Activated CD4-positive, alpha-beta T cell treated with anti-CD3 and anti-CD28 coated beads, Interleukin-2, amount 50 U/mL, for 1 hour (primary cell): ENCODE results near the gene CC2D2B.
"Not testable (repeated sequence)": the region's sequence is repeated elsewhere in the genome, so short reads cannot be mapped to it uniquely, and the experiment has no call there.

Source experiments
- DNase-seq: peaks from one replicate; pipeline ENCODE4 v3.0.0-alpha.2; 2020

CC2D2B gene

DNA sequence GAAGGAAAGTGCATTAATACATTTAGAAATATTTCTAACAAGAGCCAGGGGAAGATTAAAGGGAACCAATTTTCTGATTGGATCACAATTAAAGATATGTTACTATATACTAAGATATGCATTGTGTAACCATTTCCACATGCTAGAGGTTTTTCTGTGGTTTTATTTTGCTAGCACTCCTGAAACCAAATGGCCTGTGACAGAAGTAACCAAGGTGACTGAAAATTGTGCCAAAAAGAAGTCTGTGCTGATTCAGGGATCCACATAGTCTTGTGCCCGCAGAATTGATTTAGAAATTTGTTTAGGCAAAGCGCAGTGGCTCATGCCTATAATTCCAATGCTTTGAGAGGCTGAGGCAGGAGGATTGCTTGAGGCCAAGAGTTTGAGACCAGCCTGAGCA is 1.8 kb downstream of the CC2D2B start:
- no peak for DNase-seq

DNA sequence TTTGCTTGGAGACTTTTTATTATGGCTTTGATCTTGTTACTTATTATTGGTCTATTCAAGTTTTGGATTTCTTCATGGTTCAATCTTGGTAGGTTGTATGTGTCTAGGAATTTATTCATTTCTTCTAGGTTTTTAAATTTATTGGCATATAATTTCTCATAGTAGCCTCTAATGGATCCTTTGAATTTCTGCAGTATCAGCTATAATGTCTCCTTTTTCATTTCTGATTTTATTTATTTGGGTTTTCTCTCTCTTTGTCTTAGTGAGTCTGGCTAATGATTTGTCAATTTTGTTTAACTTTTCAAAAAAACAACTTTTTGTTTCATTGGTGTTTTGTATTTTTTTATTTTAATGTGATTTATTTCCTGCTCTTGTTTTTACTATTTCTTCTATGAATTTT is 8.3 kb downstream of the CC2D2B start:
- DNase-seq = not testable (repeated sequence)

DNA sequence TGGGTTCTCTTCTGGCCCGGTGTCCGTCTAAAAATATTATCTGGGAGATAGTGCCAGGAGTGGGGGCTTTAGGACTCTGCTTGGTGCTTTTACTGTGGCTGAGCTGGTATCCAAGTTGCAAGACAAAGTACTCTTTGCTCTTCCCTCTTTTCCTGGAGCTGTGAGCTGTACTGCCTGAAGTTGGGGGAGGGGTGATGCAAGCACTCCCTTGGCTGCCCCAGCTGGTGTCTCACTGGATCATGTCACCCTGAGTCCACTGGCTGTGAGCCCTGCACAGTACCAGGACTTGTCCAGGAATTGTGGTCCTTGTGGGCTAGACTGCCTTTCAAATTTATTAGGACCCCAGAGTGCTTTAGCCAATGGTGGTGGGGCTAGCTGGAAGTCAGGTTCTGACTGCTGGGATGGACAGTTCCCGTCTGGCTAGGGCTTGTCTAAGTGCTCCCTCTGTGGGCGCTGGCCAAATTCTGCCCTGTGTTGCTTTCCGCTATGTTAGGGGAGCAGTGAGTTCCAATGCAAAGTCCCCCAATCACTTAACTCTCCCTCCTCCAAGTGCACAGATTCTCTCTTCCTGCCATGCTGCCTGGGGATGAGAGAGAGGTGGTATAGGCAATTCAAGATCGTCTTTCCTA is 13.1 kb downstream of the CC2D2B start:
- DNase-seq = no peak

DNA sequence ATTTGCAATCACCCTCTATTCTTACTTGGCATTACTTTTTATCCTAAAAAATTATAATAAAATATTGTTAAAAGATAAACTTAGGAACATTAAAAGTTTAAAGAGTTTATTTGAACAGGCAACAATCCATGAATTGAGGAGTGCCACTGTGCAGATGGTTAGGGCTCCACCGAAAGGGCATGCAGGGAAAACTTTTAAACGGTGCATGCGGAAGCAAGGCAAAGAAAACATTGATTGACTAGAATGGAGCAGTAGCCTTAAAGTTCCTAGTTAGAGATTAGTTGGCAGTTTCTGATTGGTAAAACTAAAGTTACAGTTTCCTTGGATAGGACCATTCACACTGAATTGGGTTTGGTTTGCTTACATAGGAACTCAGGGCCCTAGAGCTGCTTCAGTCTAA is 17.3 kb downstream of the CC2D2B start:
- no peak for DNase-seq

DNA sequence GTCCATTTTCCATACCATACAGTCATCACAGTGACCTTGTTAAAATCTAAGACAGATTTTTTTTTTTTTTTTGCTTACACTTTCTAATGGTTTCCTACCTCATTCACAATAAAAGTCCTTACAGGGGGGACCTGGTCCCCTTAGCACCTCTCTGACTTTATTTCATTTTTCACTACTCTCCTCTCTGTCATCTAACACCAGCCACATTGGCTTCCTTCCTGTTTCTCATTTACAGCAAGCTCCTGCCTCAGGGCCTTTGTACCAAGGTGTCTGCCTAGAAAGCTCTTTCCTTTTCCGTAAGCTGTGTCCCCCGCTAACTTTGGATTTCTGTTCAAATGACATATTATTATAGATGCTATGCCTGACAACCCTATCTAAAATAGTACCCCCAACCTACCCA is 27.7 kb downstream of the CC2D2B start:
- no peak for DNase-seq

DNA sequence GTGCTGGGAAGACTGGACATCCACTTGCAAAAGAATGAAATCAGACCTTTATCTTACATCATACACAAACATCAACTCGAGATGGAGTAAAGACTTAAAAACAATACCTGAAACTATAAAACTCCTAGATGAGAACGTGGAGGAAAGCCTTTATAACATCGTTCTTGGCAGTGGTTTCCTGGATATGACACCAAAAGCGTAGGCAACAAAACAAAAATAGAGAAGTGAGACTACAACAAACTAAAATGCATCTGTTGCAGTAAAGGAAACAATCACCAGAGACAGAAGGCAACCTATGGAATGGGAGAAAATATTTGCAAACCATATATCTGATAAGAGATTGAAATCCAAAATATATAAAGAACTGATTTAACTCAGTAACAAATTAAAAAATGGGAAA is 33.3 kb downstream of the CC2D2B start:
- no peak for DNase-seq

DNA sequence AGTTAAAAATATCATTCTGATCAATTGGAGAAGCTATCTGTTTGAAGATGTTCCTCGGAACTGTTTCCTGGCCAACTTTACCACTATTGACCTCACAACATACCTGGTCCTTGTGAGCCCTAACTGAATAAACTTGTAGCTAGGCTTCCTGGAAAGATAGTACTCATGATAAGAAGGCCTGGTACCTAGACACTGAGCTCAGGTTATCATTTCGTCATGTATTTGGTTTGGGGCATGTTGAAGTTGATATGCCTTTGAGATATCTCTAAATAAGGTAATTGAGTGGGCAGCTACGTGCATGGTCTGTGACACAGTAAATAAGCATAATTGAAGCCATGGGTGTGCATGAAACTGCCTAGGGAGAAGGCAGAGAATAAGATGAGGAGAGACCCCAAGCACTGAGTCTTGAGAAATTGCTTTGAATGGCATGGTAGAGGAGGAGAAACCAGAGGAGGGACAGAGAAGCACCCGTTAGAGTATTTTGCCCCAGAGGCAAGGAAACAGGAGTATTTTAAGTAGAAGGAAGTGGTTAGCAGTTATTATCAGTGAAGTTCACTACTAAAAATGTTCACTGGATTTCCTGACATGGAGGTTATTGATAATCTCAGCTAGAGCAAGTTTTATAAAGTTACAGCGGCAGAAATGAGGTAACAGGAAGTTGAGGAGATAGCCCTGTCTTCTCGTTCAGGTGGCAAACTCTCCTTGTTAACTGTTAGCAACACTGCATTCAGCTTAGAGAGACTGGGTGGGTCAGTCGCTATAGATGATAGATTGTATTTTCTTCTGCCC is 55.6 kb downstream of the CC2D2B start:
- no peak for DNase-seq

DNA sequence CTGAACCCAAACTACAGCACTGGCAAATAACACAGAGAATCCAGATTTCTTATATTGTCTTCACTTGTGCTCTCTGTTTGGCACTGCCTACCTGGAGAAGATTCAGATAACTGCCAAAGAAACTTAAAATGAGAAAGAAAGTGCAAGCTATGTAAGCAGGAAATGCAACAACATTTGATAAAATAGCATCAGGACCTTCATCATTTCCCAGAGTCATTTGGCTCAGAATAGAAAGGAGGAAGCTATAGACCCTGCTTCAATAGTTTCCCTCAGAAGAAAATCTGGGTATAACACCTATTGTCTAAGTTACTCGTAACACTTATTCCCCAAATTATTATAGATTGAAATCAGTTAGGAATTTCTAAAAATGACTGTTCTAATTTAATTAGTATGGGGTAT is 56.2 kb downstream of the CC2D2B start:
- no peak for DNase-seq

DNA sequence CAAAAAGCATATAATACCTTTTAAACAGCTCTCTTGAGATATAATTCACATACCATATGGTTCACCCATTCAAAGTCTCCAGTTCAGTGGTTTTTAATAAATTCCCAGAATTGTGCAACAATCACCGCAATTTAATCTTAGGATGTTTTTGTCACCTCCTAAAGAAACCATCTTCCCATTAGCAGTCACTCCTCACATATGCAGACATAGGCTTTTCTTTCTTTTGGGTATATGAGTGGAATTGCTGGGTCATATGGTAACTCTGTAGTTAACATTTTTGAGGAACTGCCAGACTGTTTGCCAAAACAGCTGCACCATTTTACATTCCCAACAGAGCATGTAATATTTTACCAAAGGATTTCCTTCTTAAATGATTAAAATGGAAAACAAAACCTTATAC is 57.0 kb downstream of the CC2D2B start:
- DNase-seq = no peak

DNA sequence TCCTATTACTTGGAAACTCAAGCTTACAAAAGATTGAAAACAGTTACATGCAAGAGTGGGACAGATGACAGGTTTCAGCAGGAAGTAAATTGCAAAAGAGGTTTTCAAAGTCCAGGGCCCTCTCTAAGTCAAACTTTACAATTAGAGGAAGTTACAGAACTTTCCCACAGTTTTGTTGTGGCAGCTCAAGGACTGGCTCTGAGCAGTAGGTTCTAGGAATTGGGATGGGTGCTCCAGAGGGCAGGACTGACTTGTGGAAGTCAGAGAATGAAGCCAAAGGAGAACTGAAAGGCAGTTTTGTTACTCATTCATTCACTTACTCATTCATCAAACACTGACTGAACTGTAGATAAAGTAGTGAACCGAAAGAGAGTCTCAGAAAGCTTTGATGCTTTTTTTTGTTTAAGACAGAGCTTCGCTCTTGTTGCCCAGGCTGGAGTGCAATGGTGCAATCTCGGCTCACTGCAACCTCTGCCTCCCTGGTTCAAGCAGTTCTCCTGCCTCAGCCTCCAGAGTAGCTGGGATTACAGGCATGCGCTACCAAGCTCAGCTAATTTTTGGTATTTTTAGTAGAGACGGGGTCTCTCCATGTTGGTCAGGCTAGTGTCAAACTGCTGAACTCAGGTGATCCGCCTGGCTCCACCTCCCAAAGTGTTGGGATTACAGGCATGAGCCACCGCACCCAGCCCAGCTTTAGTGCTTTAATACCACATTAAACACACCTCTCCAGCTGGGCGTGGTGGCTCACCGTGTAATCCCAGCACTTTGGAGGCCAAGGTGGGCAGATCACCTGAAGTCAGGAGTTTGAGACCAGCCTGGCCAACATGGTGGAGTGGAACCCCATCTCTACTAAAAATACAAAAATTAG is 68.8 kb downstream of the CC2D2B start:
- no peak for DNase-seq

DNA sequence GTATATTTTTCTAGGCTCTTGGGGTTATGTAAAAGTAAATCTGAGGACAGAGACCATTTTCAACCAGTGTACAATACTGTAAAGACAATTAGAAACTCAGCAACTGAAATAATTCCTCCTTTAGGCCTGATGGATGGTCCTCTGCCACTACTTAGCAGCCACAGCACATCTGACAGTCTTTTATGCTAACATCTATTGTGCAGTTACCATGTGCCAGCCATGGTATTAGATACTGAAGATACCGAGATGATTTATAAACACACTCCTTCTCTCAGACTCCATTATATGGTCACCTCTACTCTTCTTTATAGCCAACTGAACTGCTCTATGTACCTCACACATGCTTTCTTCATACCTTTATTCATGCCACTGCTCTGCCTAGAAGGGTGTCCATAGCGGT is 74.4 kb downstream of the CC2D2B start:
- DNase-seq = no peak

DNA sequence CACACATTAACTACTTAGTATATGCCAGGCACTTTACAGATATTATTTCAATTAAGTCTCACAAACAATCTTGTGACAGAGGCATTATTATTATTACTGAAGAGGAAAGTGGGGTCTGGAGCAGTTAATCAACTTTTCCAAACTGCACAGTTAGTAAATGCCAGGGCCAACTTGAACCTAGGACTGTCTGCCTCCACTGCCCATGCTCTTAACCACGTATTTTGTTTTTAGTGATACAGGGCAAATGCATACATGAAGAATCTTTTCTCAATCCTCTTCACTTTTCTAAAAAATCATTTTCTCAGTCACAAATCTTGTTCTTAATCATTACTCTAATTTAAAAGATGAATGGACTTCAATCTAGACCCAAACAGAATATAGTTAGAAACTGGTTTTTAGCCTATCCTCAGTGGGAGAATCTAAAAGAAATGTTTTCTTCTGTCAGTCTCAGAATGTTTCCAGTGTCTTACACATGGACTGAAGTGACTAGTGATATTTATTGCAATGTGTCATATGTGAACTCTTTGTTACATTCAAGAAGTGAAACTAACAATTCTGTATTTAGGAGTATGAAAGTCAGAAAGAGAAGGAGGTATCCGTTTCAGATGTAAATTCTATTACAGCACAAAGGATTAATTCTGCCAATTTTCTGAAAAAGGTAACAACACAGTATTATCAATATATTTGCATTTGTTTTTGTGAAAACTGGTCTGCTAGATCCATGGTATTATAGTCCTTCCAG is 80.1 kb downstream of the CC2D2B start:
- DNase-seq = no peak

DNA sequence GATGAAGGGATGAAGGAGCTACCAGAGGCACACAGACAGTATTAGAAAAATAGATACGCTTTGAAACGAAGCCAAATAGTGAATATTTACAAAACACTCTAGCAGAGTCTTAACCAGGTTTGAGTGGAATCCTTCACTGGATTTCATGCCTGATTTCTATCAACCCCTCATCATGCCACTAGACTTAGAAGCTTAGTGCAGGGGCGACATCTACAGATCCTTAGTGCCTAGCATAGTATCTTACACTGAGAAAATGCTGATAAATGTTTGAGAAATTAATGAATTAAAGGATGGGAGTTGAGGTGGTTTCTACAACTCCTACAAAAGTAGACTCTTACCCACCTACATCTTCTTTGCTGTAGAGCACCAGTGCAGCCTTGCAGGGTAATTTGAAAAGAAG is 80.9 kb downstream of the CC2D2B start:
- DNase-seq = no peak

DNA sequence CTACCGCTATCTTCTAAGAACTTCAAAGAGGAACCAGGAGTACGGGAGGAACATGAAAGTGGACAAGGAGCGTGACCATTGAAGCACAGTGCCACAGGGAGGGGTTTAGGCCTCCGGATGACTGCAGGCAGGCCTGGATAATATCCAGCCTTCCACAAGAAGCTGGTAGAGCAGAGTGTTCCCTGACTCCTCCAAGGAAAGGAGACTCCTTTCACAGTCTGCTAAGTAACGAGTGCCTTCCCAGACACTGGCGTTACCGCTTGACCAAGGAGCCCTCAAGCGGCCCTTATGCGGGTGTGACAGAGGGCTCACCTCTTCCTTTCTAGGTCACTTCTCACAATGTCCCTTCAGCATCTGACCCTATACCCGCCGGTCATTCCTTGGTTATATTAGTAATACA is 86.6 kb downstream of the CC2D2B start:
- not testable (repeated sequence) for DNase-seq

DNA sequence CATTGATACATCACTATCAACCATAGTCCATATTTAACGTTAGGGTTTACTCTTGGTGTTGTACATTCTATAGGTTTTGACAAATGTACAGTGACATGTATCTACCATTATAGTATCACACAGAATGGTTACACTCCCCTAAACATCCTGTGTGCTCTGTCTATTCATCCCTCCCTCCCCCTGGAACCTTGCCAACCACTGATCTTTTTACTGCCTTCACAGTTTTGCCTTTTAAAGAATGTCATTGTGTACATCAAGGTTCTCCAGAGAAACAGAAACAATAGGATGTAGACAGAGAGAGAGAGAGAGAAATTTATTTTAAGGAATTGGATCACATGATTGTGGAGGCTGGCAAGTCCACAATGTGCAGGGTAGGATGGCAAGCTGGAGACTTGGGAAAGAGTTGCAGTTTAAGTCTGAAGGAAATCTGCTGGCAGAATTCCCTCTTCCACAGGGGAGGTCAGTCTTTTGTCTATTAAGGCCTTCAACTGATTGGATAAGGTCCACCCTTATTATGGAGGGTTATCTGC is 90.5 kb downstream of the CC2D2B start:
- no peak for DNase-seq

DNA sequence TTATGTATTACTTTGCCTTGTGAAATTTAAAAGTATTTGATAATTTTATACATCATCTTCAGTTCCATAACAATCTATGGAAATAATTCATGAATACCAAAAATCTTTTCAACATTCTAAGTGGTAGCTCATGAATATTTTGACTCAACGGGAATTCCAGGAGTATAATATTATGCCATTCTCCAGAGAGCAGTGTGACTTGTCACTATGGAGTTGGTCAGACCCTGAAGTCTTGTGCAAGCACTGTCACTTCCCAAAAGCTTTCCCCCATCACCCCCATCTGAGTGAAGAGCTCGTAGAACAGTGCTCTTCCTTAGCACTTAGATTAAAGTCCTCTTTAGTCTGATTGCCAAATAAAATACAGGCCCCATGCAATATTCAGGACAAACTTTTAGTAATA is 106.2 kb downstream of the CC2D2B start:
- no peak for DNase-seq

DNA sequence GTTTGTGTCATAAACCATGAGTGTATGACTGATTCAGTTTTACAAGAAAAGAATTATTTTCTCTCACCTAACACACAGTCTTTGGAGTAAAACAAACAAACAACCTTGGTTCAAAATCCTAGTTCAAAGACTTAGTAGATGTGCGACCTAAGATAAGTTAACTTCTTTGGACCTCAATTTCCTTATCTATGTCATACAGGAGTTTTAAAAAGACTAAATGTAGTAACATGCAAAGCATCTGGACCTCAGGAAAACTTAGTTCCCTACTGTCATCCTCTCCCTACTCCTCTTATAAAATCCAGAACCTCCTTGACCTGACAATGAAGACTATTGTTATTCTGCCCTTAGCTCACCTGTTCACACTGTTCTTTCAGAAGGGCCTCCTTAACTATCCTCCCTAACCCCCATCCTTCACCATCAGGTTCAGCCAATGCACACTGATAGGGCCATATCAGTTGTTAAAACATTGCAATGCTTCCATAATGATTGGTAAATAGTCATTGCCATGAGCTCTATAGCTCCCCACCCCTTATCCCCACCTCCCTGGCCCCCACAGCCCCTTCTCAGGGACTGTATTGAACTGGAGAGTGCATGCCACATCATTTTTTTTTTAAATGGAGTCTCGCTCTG is 106.8 kb downstream of the CC2D2B start:
- no peak for DNase-seq

DNA sequence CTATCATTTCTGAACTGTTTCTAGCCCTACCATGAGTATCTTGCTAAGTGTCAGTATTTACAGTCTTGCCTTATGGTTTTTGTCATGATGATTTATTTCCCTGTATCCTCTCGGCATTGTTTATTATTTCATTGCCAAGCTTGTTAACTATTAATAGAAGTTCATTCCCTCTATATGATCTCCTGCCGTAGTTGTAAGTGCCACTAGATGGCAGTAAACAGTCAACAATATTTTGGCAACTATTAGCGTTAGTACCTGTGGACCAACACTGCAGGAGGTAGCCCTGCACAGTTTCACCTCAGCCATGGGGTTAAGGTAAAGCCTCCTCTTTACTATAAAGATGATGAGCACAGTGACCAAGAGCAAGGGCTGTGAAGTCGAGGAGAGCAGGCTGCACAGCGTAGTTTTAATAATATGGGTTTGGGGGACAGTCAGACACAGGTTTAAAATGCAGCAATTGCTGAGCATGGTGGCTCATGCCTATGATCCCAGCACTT is 109.5 kb downstream of the CC2D2B start:
- DNase-seq = peak; percentile 6

DNA sequence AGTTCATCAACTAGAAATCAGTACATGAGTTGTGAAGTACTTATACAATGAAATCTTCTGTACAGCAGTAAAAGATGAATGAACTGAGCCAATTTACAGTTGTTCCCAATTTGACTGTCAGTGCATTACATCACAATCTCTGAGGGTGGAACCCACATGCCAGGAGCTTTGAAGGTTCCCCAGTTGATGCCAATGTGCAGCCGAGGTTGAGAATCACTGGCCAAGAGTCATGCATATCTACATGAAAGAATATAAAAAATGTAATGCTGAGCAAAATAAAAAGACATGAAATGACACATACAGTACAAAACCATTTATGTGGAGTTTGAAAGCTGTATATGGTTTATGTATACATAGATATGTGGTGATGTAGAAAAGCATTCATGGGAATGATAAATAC is 113.6 kb downstream of the CC2D2B start:
- DNase-seq = no peak

DNA sequence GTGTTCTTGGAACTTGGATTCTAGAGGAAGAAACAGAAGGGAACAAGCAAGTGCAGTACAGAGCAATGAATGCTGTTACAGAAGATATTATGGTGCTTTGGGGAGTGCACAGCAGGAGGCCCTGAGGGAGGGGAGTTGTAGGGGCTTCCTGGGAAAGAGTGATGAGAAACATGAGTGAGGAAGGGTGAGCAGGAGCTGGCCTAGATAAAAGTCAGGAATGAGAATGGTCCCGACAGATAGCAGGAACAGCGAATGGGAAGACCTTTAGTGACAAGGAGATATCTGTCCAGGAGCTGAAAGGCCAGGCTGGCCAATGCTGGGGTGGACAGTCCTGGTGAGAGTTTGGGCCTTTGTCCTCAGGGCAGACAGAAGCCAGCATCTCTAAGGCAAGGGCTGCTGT is 115.0 kb downstream of the CC2D2B start:
- DNase-seq = no peak

DNA sequence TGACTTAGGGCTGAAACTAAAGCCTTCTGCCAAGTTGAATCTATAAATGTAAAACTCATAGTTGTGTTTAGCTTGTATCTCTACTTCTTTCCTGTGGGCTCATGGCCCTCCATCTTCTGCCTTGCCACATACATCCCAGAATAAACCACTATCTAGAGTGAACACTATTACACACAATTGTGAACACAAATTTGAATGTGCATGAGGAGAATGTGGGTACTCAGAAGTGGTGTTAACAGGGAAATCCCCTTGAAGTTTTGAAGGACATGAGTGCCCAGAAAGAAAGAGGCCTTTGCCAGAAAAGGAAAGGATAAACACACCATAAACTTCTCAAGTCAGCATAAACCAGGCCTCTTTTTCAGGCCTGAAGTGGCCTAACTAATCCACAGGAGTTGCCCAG is 115.4 kb downstream of the CC2D2B start:
- DNase-seq = no peak

DNA sequence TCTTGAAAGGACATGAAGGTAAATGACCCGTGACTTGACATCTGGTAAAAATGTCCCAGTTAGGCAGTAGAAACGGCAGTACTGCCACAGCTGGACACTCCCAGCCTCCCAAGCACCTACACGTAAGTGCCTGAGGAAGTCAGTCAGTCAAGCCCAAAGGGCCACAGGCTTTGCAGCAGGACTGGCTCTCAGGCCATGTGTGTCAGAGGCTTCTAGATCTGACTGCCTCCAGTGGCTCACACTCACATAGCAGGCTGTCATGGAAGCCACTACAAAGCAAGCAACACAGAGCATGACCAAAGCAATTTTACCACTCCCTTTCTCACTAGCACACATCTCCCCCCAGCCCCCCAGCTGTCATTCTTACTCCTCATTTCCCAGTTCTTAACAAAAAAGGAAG is 117.8 kb downstream of the CC2D2B start:
- no peak for DNase-seq
